Mesothelial cell of epicardium (in vitro differentiated cells): ENCODE results near the gene PRR29. TPM values are rescaled to one million over a fixed set of nuclear protein-coding genes. Genes with fewer than 3 reads are reported as not detected.
A peak's percentile ranks its signal among the peaks of the same experiment; 100 is the strongest.

Experiments
- DNase-seq, 2 experiments: peaks; one replicate each; pipeline ENCODE4 v3.0.0; 2021; ENCODE audit warnings: low spot score in 2 of 2; ENCODE audit not compliant: unreplicated experiment in 2 of 2
- H3K27ac Mint-ChIP-seq: 2 replicates; pipeline ENCODE4 v1.8.0; 2021; ENCODE audit warnings: mixed read lengths
- H3K27me3 Mint-ChIP-seq: 2 replicates; pipeline ENCODE4 v1.8.0; 2021; ENCODE audit warnings: low read depth, mixed read lengths
- H3K36me3 Mint-ChIP-seq: 2 replicates; pipeline ENCODE4 v1.8.0; 2021; ENCODE audit warnings: mixed read lengths
- H3K4me1 Mint-ChIP-seq: 2 replicates; pipeline ENCODE4 v1.8.0; 2021; ENCODE audit warnings: mixed read lengths
- H3K4me3 Mint-ChIP-seq: 2 replicates; pipeline ENCODE4 v1.8.0; 2021; ENCODE audit warnings: mild to moderate bottlenecking, moderate library complexity, mixed read lengths
- H3K9me3 Mint-ChIP-seq: 2 replicates; pipeline ENCODE4 v1.8.0; 2021; ENCODE audit warnings: mixed read lengths
- CTCF ChIP-seq: fragments of 200-600 bp; sonication (generic); IDR thresholded peaks from one replicate; pipeline ENCODE4 v1.5.0; 2021; ENCODE audit warnings: antibody characterized with exemption; ENCODE audit not compliant: unreplicated experiment
- total RNA-seq: library from RNA; stranded (reverse); gene quantifications from 3 replicates; pipeline ENCODE4 v1.2.1, GENCODE V29; 2021

Gene PRR29
- total RNA-seq, 1 donor from 2014 or later: 2.0 TPM

- peak overlapping the region; percentile 87 for H3K4me3 Mint-ChIP-seq
- TF ChIP-seq CTCF: no peak
- H3K27me3 Mint-ChIP-seq: peaks cover 63% of the 10 kb centered on the region
- H3K36me3 Mint-ChIP-seq: no peaks in the 10 kb centered on the region
- H3K9me3 Mint-ChIP-seq: no peaks in the 10 kb centered on the region
- DNase-seq: no peak
- H3K4me1 Mint-ChIP-seq: peaks cover 9% of the 10 kb centered on the region
- no peak overlapping the region for H3K27ac Mint-ChIP-seq
These were observed 1.5 kb upstream of the PRR29 start for GRCh38 chr17:63996430-63997182.

- Mint-ChIP-seq H3K4me1 (peaks cover 9% of the 10 kb centered on the region), H3K36me3 (no peaks in the 10 kb centered on the region), H3K9me3 (no peaks in the 10 kb centered on the region), H3K27ac (no peak overlapping the region), H3K27me3 (peaks cover 54% of the 10 kb centered on the region), H3K4me3 (peak overlapping the region; percentile 87)
- no peak for DNase-seq
- no peak for TF ChIP-seq CTCF
These were observed 656 bp upstream of the PRR29 start for GRCh38 chr17:63997341-63998048.

- DNase-seq: no peak
- H3K4me3 Mint-ChIP-seq: peak overlapping the region; percentile 68
- peaks cover 43% of the 10 kb centered on the region for H3K27me3 Mint-ChIP-seq
- no peak for TF ChIP-seq CTCF
- H3K27ac Mint-ChIP-seq: no peak overlapping the region
- no peaks in the 10 kb centered on the region for H3K9me3 Mint-ChIP-seq
- H3K36me3 Mint-ChIP-seq: no peaks in the 10 kb centered on the region
- peaks cover 9% of the 10 kb centered on the region for H3K4me1 Mint-ChIP-seq
These were observed 849 bp downstream of the PRR29 start for GRCh38 chr17:63998721-63999679.

- Mint-ChIP-seq H3K9me3 (no peaks in the 10 kb centered on the region), H3K36me3 (no peaks in the 10 kb centered on the region), H3K4me1 (peaks cover 9% of the 10 kb centered on the region), H3K27ac (no peak overlapping the region), H3K4me3 (peak overlapping the region; percentile 68), H3K27me3 (peaks cover 34% of the 10 kb centered on the region)
- TF ChIP-seq CTCF: no peak
- DNase-seq: no peak
These were observed 1.8 kb downstream of the PRR29 start for GRCh38 chr17:63999680-64000531.

GRCh38 chr17:64001091-64001579, 3.0 kb downstream of the PRR29 start:
- TF ChIP-seq CTCF: no peak
- no peak overlapping the region for H3K27ac Mint-ChIP-seq

More at GRCh38 chr17:64001091-64001579, 3.0 kb downstream of the PRR29 start:
- Mint-ChIP-seq H3K9me3 (no peaks in the 10 kb centered on the region), H3K4me3 (no peak overlapping the region), H3K4me1 (peaks cover 13% of the 10 kb centered on the region), H3K36me3 (no peaks in the 10 kb centered on the region), H3K27me3 (peaks cover 26% of the 10 kb centered on the region)
- no peak for DNase-seq
